Activated effector memory CD4-positive, alpha-beta T cell treated with anti-CD3 and anti-CD28 coated beads, Interleukin-2, amount 50 U/mL, for 16 hours (primary cell): Measurements from ENCODE around the gene PTPN20.

Source experiments
- DNase-seq: peaks from one replicate; pipeline ENCODE4 v3.0.0-alpha.2; 2020

The PTPN20 gene

DNA sequence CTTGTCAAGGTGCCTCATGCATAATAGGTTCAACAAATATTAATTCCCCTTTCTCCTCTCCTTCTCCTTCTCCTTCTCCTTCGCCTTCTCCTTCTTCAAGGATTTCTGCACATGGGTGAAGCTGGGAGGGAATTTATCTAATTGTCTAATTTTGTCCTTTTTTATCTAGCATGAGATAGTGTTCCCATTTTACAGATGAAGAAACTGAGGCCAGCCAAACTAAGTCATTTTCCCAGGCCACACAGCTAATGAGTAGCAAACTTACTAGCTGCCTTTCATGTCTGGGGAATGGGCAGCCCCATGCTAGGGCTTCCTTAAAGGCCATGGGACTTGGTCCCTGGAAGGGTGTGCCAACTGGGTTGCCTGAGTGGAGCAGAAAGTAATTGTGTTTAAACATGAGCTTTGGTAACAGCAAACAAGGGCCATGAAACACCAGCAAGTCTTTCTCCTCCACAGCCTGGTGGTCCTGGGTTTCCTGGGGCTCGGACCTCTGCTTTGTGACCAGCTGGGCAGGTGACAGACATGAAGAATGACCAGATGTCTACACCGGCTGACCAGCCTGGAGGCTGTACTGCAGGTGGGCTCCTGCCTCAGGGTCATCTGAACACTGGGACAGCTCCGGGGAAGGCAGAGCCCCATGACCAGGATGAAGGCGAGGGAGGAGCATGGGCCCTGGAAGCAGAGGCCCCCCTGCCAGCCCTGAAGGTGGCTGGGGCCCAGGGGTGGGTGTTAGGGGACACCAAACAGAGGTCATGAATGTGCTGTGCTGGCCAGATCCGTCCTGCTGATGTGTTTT lies 138.0 kb downstream of the PTPN20 start:
- no peak for DNase-seq

DNA sequence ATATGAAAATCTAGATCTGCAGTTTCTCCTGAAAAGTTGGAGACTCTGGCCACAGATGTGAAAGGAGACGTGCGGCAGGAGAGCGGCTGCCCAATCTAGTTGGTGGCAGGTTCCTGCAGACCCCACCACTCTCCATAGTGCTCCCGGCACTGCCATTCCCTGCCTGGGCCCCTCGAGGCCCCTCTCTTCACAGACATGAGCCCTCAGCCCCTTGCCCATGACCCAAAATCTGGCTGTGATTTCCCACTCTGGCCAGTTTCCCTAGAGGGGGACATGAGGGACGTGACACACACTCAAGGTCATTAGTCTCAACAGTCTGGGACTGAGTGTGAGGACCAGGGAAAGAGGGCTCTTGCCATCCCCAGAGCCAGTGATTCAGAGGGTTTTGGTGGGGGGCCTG lies 138.7 kb downstream of the PTPN20 start:
- DNase-seq, result peak; percentile 57

DNA sequence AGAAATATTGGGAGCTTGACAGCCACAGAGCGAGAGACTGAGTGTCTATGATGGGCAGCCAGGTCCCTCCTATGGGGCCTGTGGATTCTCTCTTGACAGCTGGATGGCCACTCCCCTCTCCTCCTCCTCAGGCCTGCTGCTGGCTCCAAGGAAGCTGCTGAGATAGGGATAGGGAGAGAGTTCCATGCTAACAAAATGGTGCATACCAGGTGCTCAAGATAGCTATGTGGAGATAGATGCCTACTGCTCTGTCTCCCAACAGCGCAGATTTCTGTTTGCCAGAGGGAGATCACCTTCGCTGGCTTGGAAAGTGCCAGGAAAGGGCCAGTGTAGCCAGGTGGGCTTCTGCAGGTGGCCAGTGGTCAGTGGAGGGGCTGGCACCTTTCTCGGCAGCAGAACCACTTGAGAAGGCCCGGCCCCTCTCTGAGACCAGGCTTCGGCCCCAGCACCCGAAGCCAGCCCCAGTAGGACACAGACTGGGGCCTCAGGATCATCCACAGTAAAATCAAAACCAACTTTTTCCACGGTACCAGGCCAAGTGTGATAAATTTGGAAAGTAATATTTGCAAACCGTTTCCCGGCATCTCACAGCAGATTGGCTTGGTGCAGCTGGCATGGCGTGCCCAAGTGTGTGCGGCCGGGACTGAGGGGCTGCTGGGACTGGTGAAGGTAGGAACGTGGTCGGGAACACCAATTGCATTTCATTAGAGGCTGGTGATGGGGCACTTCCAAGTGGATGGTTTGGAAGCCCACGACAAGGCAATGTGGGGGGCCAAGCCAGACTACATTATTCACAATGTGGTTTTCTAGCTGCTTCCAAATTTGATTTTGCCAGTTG lies 139.6 kb downstream of the PTPN20 start:
- DNase-seq, result no peak

DNA sequence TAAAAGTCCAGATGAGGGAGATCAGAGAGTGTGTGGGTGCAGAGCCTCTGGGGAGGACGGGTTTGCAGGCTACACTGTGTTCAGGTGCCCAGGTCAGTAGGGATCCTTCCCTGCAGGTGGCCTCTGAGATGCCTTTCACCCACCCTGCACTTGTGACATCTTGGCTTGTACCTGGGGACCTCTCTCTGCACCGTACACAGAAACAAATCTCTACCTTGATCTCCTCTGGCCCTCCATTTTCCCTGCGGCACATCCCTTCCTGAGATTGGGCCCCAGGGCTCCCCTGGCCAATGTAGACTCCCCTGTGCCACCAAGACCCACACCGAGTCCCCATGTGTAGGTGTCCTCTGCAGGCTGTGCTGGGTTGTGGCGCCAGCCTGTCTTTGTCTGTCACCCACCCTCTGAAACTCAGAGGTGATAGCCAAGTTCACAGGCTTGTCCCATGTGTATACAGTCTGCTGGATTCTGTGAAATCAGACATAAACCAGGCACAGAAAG lies 140.6 kb downstream of the PTPN20 start:
- no peak for DNase-seq
